NCI-H510A (cell line): ENCODE data around the gene ATP1A1.

Experiments used
- DNase-seq: peaks from one replicate; lab custom pipeline; 2025; lab: John Stamatoyannopoulos, UW

ATP1A1 gene

DNA sequence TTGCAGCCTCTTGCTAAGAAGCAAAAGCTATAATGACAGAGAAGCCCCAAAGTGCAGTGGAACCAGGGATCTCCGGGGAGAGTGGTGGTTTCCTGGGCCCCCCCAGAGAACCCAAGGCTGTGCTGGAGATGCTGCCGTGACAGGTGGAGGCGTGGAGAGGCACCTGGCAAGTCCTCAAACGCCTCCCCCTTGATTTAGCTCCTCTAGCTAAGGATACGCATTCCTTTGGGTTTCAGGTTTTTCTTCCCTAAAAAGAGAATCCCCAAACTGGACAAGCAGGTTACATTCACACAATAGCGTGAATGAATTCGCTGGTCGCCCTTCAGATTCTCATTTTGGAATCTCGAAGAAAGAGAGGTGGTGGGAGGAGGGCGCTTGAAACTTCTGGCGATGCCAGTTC, 853 bp upstream of the ATP1A1 start:
- DNase-seq: no peak

DNA sequence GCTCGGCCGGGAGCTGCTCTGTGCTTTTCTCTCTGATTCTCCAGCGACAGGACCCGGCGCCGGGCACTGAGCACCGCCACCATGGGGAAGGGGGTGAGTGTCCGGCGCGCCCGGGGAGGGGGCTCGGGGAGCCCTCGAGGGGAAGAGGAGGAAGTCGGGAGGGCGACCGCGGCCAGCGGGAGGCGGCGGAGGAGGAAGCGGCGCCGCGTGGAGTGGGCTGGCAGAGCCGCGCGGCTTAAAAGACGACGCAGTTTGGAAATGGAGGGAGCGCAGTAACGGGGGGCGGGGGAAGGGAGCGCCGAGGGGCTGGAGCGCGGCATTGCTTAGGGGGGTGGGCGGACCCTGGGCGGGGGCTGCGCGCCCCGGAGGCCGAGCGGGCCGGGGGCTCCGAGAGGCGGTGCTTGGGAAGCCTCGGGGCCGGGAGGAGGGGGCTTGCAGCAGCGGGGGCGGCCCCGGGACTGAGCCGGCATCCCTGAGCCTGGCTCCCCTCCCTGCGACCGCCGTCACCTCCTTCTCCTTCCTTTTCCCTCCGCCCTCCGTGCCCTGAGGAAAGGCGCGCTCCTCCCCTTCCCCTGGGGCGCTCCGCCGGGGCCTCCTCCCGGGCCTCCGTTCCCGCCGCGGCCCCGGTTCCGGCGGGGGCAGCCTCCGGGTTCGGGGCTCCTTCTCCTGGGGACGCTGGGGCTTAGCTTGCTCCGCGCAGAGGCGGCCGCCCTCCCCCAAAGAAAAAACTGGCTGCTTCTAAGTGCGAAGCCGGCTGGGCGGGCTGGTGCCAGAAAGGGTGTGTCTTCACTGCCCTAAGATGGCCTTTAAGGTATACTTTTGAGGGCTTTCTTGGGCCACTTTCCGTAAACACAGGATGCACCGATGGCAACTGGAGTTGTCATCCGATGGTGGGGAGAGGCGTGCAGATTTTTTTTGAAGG, 648 bp downstream of the ATP1A1 start:
- DNase-seq: peak; percentile 45

GRCh38 chr1:116374353-116375147, 1.5 kb downstream of the ATP1A1 start:
- no peak for DNase-seq

GRCh38 chr1:116375148-116375886, 2.3 kb downstream of the ATP1A1 start:
- no peak for DNase-seq

DNA sequence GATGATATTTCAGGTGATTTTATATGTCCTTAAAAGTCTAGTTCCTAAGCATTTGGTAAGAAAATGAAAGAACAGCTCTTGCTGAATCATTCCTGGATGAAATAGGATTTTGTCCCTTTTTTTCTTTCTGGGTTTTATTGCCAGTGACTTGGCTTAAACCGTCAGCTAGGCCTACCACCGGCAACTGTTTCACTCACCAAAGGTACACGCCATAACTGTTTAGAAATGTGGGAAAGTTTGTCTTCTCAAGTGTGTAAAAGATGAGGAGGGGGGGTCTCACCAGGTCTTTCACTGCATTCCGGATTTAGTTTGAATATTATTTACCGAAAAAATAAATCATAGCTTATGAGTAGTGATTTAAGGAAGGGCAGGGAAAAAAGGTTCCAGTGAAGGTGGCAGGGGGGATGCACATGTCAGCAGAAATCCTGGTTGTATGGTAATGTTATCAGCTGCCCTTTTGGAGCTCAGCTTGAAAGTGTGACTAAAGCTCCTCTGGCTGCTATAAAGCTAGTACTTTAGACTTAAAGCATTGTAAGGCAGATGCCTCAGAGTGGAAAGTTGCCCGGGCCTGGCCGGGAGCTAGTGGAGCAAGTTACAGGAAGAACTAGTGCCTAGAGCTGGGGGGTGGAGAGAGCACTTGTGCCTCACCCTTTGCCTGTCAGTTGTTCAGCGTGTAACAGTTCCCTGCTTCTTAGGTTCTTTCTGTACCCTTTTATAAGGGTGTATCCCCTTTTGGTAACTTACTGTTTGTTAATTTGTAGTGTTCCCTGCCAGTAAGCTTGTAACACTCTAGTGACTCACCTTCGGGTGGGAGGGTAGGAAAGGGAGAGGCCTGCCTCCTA, 3.1 kb downstream of the ATP1A1 start:
- DNase-seq: peak; percentile 14

- no peak for DNase-seq
Measured at GRCh38 chr1:116376729-116377086, 3.7 kb downstream of the ATP1A1 start.

DNA sequence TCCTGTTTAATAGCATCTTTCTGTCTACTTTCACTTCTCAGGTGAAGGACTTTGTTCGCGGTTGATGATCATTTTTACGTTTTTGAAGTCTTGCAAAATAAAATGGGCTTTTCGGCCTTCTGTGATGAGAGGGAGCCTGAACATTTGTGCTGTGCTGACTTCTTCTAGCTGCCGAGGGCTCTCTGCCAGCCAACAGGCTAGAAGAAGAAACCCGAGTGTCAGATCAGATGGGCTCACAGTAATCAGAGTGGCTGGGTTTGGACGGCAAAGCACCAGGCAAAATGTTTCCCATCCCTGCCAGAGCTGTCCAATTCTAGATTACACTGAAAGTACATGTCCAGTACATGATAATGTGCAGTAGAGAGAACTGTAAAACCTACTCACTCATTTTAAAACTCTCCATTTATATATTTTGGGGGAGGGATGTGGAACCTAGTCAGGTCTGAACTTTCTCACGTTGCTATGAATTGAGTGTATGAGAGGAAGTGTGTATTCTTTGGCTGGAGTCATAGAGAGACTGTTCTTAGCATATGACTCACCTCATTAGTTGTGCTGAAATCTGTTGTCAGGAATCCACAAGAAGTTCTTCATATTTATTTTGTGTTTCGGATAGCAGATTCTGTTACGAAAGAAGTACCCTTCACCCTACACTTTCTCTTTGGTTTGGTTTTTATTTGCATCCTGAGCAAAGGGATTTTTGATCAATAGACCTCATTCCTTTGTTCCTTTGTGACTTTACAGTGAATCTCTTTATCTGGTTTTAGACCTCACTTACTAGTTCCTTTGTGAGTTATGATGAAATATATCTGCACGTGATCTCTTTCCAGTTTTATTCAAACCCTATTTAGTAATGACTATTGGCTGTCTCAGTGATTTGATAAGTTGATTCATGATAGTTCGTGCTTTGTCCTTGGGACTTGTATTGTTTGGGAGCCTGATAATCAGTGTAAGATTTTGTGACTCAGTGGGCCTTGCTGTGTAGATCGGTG, 4.8 kb downstream of the ATP1A1 start:
- no peak for DNase-seq

GRCh38 chr1:116379057-116379630, 6.1 kb downstream of the ATP1A1 start:
- DNase-seq: no peak

- DNase-seq: no peak
Measured at GRCh38 chr1:116379674-116380498, 6.8 kb downstream of the ATP1A1 start.

DNA sequence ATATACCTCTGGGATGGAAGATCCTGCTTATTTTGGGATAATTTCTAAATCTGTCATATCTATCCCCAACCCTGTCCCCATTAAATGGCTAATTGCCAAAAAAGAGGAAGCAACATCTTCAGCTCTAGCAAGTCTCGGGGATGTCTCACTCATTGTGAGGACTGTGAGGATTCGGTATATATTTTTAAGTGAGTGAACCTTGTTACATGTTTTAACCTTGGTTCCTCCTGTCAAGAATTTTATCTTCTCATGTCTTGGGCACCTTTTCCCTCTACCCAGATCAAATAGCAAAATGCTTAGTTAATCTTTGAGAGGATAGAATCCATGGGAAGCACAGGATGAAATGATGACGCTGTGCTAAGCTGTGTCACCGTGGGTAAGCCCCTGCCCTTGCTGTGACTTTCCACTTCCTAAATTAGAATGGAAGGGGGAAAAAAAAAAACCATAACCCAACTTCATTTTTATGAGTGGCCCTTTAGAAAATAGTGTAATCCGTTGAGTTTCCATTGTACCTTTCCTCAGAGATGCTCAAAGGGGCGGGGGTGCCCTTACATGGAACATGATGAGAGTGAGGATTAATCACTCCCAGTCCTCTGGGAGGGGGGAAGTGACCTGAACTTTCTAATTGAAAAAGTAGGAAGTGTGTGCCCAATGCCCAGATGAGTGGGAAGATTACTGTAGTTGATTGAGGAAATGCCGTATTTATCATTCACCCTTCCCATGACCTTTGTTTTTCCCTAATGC, 7.6 kb downstream of the ATP1A1 start:
- no peak for DNase-seq

DNA sequence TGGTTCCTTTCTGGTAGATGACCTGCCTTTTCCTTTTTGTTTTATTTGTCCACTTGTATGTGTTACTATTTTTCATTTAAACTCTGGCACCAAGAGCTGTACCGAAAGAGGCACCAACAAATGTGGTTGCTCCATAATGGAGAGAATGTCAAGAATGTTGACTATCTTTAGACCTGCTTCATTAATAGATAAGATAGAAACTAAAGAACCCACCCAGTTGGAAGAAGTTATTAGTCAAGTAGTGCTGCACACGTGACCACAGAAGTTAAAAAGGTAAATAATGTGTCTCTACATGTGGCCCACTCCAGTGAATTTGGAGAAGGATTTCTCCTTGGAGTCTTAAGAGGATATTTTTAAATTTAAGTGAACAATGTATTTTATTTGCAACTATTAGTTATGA, 9.3 kb downstream of the ATP1A1 start:
- DNase-seq: no peak

DNA sequence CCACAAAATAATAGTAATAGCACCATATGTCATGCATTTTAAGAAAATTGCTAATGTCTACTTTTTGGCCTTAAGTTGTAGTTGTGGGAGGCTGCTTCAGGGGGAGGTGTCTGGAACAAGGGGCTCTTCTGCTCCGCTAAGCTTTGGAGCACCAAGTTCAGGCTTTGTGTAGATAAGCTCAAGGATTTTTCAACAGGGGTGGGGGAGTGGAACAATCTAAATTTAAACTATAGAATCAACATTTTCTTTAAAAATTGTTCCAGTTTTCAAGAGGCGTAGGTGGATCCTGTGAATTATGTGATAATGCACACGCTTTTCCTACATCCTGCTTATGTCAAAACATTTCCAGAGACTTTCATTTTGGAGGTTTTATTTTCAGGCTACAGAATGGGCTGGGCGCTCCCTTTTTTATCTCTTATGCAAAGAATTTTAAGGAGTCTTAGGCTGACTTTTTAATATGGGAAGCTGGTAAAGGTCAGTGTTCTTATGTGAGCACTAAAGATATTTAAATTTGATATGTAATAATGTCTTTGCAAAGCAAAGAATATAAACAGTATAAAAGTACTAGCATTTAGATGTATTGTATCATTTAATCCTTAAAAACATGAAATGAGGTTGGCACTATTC, 9.9 kb downstream of the ATP1A1 start:
- DNase-seq: no peak

DNA sequence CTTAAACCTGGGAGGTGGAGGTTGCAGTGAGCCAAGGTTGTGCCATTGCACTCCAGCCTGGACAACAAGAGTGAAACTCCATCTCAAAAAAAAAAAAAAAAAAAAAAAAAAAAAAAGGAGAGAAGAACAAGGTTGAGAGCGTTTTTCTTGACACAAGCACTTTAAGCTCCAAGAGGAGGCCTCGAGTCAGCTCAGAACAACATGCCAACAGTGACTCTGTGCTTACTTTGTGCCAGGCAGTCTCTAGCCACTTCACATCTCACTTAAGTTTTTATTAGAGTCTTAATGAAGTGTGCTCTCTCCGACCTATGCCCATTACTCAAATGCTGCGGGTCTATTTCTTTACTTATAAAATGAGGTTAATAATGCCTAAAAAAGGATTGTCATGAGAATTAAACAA, 13.0 kb downstream of the ATP1A1 start:
- no peak for DNase-seq

DNA sequence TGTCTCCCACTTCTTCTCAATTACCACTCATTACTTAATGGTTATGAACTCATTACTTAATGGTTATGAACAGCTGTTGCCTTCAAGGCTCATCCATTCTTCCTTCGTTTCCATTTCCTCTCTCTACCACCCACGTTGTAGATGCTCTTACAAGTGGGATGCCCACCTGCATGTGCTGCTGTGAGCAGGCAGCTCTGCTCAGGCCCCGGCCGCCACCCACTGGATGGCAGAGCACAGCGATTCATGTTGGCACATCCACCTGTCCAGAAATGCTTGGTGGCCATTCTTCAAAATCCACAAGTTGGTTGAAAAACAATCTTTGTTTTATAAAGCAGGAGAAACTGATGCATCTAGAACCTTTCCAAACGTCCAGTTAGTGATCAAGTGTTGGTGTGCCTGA, 14.5 kb downstream of the ATP1A1 start:
- no peak for DNase-seq

DNA sequence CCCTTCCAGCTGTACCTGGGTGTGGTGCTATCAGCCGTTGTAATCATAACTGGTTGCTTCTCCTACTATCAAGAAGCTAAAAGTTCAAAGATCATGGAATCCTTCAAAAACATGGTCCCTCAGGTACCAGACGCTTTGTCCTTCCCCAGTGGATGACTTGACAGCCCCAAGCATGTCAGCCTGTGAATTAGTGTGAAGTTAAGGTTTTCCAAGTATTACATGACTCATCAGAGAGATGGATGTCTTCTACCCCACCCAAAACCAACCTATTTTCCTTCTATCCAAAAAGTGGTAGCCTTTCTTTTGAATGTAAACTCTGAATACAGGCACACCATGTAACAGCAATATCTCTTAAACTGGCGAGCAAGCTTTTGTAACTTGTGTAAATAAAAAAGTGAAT, 15.1 kb downstream of the ATP1A1 start:
- no peak for DNase-seq

DNA sequence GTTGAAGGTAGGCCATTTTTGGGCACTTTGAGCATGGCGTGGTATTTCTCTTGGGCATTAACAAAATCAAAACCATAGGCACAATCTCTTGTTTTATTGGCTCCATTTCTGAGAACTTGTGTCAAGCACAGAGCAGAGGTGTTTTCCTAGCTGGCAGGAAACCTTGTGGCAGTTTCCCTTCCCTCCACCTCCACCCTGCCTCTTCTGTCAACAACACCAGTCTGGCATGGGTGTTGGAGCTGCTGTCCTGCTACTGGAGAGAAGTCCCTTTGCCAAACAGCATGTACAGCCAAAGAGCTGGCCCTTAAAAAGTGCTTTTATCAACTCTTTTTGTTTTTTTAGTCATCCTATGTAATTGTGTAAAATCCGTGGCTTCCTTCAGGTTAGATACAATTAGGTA, 16.0 kb downstream of the ATP1A1 start:
- DNase-seq: no peak

DNA sequence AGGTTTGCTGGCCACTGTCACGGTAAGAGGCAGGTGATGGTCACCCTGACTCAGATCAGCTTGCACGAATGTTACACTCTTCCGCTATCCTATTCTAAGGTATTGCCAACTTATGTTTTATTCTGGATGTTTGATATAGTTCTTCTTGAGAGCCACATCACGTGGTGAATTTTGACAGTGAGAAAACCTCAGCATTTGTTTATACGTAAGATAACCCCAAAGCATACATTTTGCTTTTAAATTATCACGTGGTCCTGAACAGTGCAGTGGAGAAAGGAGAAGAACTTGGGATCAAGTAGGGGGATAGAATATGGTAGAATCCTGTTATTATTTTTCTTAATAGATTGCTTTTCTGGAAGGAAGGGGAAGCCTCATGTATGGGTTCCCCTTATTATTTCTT, 16.6 kb downstream of the ATP1A1 start:
- DNase-seq: no peak

DNA sequence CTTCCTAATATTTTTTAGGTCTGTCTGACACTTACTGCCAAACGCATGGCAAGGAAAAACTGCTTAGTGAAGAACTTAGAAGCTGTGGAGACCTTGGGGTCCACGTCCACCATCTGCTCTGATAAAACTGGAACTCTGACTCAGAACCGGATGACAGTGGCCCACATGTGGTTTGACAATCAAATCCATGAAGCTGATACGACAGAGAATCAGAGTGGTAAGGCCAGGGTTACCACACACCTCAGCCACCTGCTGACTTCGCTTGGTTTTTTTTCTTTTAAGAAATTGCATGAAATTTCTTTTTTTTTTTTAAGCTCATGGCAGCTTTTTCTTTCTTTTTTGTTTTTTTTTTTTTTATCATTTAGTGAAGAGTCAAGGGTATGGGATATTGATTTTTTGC, 17.2 kb downstream of the ATP1A1 start:
- no peak for DNase-seq
